DOHH2 (cell line): ENCODE measurements around the gene SSH2.
"Not testable (repeated sequence)": the region's sequence is repeated elsewhere in the genome, so short reads cannot be mapped to it uniquely, and the experiment has no call there.

Experiments
- H3F3A ChIP-seq: fragments of 200-600 bp; sonication (generic), shearing (Covaris generic); 2 replicates; pipeline ENCODE4 v1.6.0; 2016; ENCODE audit warnings: antibody characterized with exemption, mild to moderate bottlenecking; ENCODE audit not compliant: control insufficient read depth, insufficient read depth
- H3K27ac ChIP-seq: fragments of 200-600 bp; sonication (generic); 2 replicates; pipeline ENCODE4 v1.5.1; 2014; ENCODE audit warnings: low read depth, mild to moderate bottlenecking, low read length, moderate library complexity
- H3K27me3 ChIP-seq: fragments of 200-600 bp; sonication (generic); 2 replicates; pipeline ENCODE4 v1.6.1; 2014; ENCODE audit warnings: mild to moderate bottlenecking, low read length, mixed read lengths; ENCODE audit not compliant: control insufficient read depth
- H3K36me3 ChIP-seq: fragments of 200-600 bp; sonication (generic); 2 replicates; pipeline ENCODE4 v1.6.1; 2014; ENCODE audit warnings: mild to moderate bottlenecking, low read length, moderate library complexity, mixed read lengths; ENCODE audit not compliant: control insufficient read depth
- H3K4me1 ChIP-seq: fragments of 200-600 bp; sonication (generic); 2 replicates; pipeline ENCODE4 v1.6.1; 2014; ENCODE audit warnings: mild to moderate bottlenecking, low read length, mixed read lengths; ENCODE audit not compliant: control insufficient read depth
- H3K4me2 ChIP-seq: fragments of 200-600 bp; sonication (generic); 2 replicates; pipeline ENCODE4 v1.6.0; 2014; ENCODE audit warnings: mild to moderate bottlenecking, low read length, moderate library complexity
- H3K4me3 ChIP-seq: fragments of 200-600 bp; sonication (generic); 2 replicates; pipeline ENCODE4 v1.5.1; 2014; ENCODE audit warnings: mild to moderate bottlenecking, low read length, mixed read lengths
- H3K79me2 ChIP-seq: fragments of 200-600 bp; sonication (generic); 2 replicates; pipeline ENCODE4 v1.6.1; 2014; ENCODE audit warnings: mild to moderate bottlenecking, low read length, mixed read lengths; ENCODE audit not compliant: control insufficient read depth
- H3K9me2 ChIP-seq: fragments of 200-600 bp; sonication (generic); replicated peaks from 2 replicates; pipeline ENCODE4 v1.6.1; 2014; ENCODE audit warnings: mild to moderate bottlenecking, low read length, mixed read lengths; ENCODE audit not compliant: control insufficient read depth
- H3K9me3 ChIP-seq: fragments of 200-600 bp; sonication (generic); 2 replicates; pipeline ENCODE4 v1.6.1; 2014; ENCODE audit warnings: antibody characterized with exemption, low read length, mixed read lengths; ENCODE audit not compliant: control insufficient read depth, insufficient read depth
- H4K20me1 ChIP-seq: fragments of 200-600 bp; sonication (generic); 2 replicates; pipeline ENCODE4 v1.6.0; 2014; ENCODE audit warnings: low read depth, mild to moderate bottlenecking, antibody characterized with exemption, low read length, moderate library complexity; ENCODE audit not compliant: control insufficient read depth, insufficient read depth
- CTCF ChIP-seq: fragments of 200-600 bp; sonication (generic); IDR thresholded peaks from one replicate; pipeline ENCODE4 v1.5.1; 2014; ENCODE audit warnings: antibody characterized with exemption, mild to moderate bottlenecking, low read depth, low read length; ENCODE audit not compliant: poor library complexity, severe bottlenecking
- EZH2phosphoT487 ChIP-seq: fragments of 200-600 bp; sonication (generic); IDR thresholded peaks from 2 replicates; pipeline ENCODE4 v1.6.1; 2017; ENCODE audit warnings: borderline replicate concordance, mild to moderate bottlenecking, antibody characterized with exemption, low read length, moderate library complexity, mixed read lengths

The SSH2 gene

GRCh38 chr17:29874931-29875596 lies 55.0 kb downstream of the SSH2 start:
- Histone ChIP-seq H3K4me2 (no peak overlapping the region), H3K79me2 (peaks cover 80% of the 10 kb centered on the region), H3K36me3 (0 out of 2 replicates have a peak, but pooled peaks cover 2% of the 10 kb centered on the region), H4K20me1 (peaks cover 5% of the 10 kb centered on the region; the same call in 1 of the 2 replicates), H3K4me1 (peaks cover 15% of the 10 kb centered on the region), H3K9me2 (no peaks in the 10 kb centered on the region), H3K27me3 (no peaks in the 10 kb centered on the region), H3F3A (no peaks in the 10 kb centered on the region), H3K27ac (no peak overlapping the region), H3K4me3 (no peak overlapping the region), H3K9me3 (no peaks in the 10 kb centered on the region)
- TF ChIP-seq EZH2phosphoT487 (no peak), CTCF (no peak)

GRCh38 chr17:29874358-29874757 lies 55.7 kb downstream of the SSH2 start:
- H4K20me1 ChIP-seq, H3K9me3 ChIP-seq, H3F3A ChIP-seq, H3K27ac ChIP-seq, H3K9me2 ChIP-seq, H3K36me3 ChIP-seq, H3K4me3 ChIP-seq, H3K27me3 ChIP-seq, H3K4me2 ChIP-seq: not testable (repeated sequence)
- Histone ChIP-seq H3K79me2 (peaks cover 77% of the 10 kb centered on the region), H3K4me1 (peaks cover 15% of the 10 kb centered on the region)

GRCh38 chr17:29873476-29873875 lies 56.6 kb downstream of the SSH2 start:
- Histone ChIP-seq H3K4me1 (peaks cover 10% of the 10 kb centered on the region), H3K9me3 (no peaks in the 10 kb centered on the region), H4K20me1 (no peaks in the 10 kb centered on the region; the same call in 1 of the 2 replicates), H3K9me2 (no peaks in the 10 kb centered on the region), H3F3A (no peaks in the 10 kb centered on the region), H3K79me2 (peaks cover 75% of the 10 kb centered on the region), H3K27ac (no peak overlapping the region), H3K4me2 (no peak overlapping the region), H3K4me3 (no peak overlapping the region), H3K27me3 (no peaks in the 10 kb centered on the region), H3K36me3 (no peaks in the 10 kb centered on the region)
- TF ChIP-seq CTCF (no peak), EZH2phosphoT487 (no peak)

GRCh38 chr17:29870836-29871465 lies 59.1 kb downstream of the SSH2 start:
- no peaks in the 10 kb centered on the region for H3K36me3 ChIP-seq
- no peak overlapping the region for H3K4me3 ChIP-seq
- H4K20me1 ChIP-seq = no peaks in the 10 kb centered on the region; the same call in 1 of the 2 replicates
- peaks cover 5% of the 10 kb centered on the region; the same call in 1 of the 2 replicates for H3F3A ChIP-seq
- H3K27me3 ChIP-seq = no peaks in the 10 kb centered on the region
- H3K4me2 ChIP-seq = no peak overlapping the region
- H3K9me3 ChIP-seq = no peaks in the 10 kb centered on the region
- peaks cover 26% of the 10 kb centered on the region for H3K4me1 ChIP-seq
- TF ChIP-seq EZH2phosphoT487 (no peak), CTCF (no peak)
- no peak overlapping the region for H3K27ac ChIP-seq
- H3K79me2 ChIP-seq = peaks cover 73% of the 10 kb centered on the region
- H3K9me2 ChIP-seq = no peaks in the 10 kb centered on the region
